HG02981 (cell line): Measurements from ENCODE around the gene CDH4.
"Not testable (repeated sequence)": the region's sequence is repeated elsewhere in the genome, so short reads cannot be mapped to it uniquely, and the experiment has no call there.

Experiments used
- ATAC-seq: cut with Tn5 transposase; IDR thresholded peaks from one replicate; pipeline ENCODE4 v1.9.1; 2021; ENCODE audit warnings: mild to moderate bottlenecking, moderate library complexity; ENCODE audit not compliant: unreplicated experiment

Gene CDH4

GRCh38 chr20:61939691-61940360, 687.8 kb downstream of the CDH4 start:
- ATAC-seq: no peak

GRCh38 chr20:61940491-61940890, 688.4 kb downstream of the CDH4 start:
- no peak for ATAC-seq

GRCh38 chr20:61940976-61941720, 689.1 kb downstream of the CDH4 start:
- no peak for ATAC-seq

- no peak for ATAC-seq
These were observed 689.8 kb downstream of the CDH4 start for GRCh38 chr20:61941721-61942405.

GRCh38 chr20:61942526-61942925, 690.5 kb downstream of the CDH4 start:
- no peak for ATAC-seq

GRCh38 chr20:61944967-61945366, 692.9 kb downstream of the CDH4 start:
- not testable (repeated sequence) for ATAC-seq

GRCh38 chr20:61945495-61945894, 693.4 kb downstream of the CDH4 start:
- ATAC-seq: not testable (repeated sequence)

GRCh38 chr20:61948056-61948455, 696.0 kb downstream of the CDH4 start:
- not testable (repeated sequence) for ATAC-seq

- no peak for ATAC-seq
These were observed 696.7 kb downstream of the CDH4 start for GRCh38 chr20:61948586-61949362.

GRCh38 chr20:61949363-61949713, 697.3 kb downstream of the CDH4 start:
- no peak for ATAC-seq

- no peak for ATAC-seq
These were observed 697.9 kb downstream of the CDH4 start for GRCh38 chr20:61949714-61950640.

GRCh38 chr20:61950641-61951071, 698.6 kb downstream of the CDH4 start:
- no peak for ATAC-seq

GRCh38 chr20:61951695-61952533, 699.9 kb downstream of the CDH4 start:
- ATAC-seq: no peak

- ATAC-seq: no peak
These were observed 701.3 kb downstream of the CDH4 start for GRCh38 chr20:61953037-61954021.

- no peak for ATAC-seq
These were observed 702.4 kb downstream of the CDH4 start for GRCh38 chr20:61954276-61955021.

GRCh38 chr20:61955668-61956395, 703.8 kb downstream of the CDH4 start:
- no peak for ATAC-seq
